ENCODE measurements around the gene MACROD2. TPM values are rescaled to one million over a fixed set of nuclear protein-coding genes. Genes with fewer than 3 reads are reported as not detected.

The MACROD2 gene
- total and polyA plus RNA-seq, 7 donors, result 0.20 to 4.8 (median 0.87) TPM

DNA sequence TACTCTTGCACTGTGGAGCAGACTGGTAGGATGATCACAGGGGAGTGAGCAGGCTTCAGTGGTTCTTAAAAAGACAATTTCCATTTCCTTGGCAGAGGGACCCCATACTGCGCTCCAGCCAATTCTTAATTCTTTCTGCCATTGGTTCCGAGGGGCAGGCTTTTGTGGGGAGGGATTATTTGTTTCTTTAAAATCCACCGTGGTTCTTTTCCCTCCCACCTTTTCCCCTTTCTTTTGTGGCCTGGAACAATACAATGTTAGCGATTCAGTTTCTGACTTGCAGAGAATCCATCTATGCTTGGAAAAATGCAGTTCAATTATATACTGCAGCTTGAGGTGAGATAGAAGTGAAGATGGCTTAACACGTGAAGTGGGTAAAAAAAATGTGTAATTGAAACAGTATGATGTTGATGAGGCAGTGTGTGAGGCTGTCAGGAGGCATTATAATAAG lies 721.1 kb downstream of the MACROD2 start:
- Histone ChIP-seq H3K4me3 (no peak overlapping the region), H3K4me1 (peaks cover 9% of the 10 kb centered on the region), H3K27me3 (ENCODE audit: insufficient read depth in 3 of 3, low read length in 2 of 3) (no peaks in the 10 kb centered on the region), H3K36me3 (ENCODE audit: insufficient read depth in 1 of 2, low read depth in 1 of 2) (no peaks in the 10 kb centered on the region), H3K27ac (no peak overlapping the region), H3K9me3 (no peaks in the 10 kb centered on the region)
- no peak for DNase-seq
- intact Hi-C loops (cut with DNase I), result no loop called here
- no peak for TF ChIP-seq CTCF (IDR thresholded peaks at IDR 0.05)
- no peak for ATAC-seq
- WGBS, 3 donors, result 47 to 61% (median 55%) methylated on average over 5 of the region's 5 CpGs

DNA sequence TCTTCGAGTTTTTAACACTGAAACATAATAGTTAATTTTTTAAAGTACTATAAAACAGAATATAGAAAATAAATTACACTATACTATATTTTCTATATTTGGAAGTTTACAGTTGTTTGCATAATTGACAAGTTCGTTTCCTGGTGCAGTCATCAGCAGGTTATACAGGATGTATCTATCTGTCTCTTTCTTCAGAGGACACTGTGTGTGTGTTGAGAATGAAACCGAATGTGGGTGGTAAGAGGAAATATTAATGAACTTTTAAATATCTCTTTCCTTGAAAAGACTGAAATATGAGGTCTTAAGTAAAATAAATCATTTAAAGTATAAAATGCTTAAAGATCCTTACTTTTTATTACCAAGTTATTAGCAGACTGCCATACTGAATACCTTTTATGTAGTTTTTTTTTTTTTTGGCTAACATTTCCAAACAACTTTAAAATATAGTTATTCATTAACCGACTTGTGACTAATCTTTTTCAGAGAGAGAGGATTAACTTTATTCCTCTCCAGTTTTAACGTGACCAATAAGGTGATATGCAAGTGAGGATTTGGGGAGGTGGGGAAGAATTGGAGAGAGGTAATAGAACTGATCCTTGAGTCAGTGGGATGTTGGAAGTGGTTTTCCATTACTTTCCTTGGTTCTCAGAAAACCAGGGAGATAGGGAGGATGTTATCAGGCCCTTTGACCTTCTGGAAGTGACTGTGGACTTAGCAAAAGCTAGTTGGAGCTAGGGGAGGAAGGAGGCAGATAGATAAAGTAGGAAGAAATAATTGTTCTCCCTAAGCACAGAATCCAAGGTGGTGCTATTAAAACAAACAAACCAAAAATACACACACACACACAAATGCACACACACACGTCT lies 722.1 kb downstream of the MACROD2 start:
- no peaks in the 10 kb centered on the region for H3K9me3 ChIP-seq
- peaks cover 12% of the 10 kb centered on the region for H3K4me1 ChIP-seq
- DNase-seq, result no peak
- no peak for TF ChIP-seq CTCF (IDR thresholded peaks at IDR 0.05)
- ATAC-seq, result no peak
- no peak overlapping the region for H3K4me3 ChIP-seq
- H3K27me3 ChIP-seq (ENCODE audit: insufficient read depth in 3 of 3, low read length in 2 of 3), result no peaks in the 10 kb centered on the region
- H3K36me3 ChIP-seq (ENCODE audit: insufficient read depth in 1 of 2, low read depth in 1 of 2), result no peaks in the 10 kb centered on the region
- no peak overlapping the region for H3K27ac ChIP-seq
- 54 to 86% (median 75%) methylated on average over 6 of the region's 6 CpGs for WGBS, 3 donors
- intact Hi-C loops (cut with DNase I), result no loop called here

DNA sequence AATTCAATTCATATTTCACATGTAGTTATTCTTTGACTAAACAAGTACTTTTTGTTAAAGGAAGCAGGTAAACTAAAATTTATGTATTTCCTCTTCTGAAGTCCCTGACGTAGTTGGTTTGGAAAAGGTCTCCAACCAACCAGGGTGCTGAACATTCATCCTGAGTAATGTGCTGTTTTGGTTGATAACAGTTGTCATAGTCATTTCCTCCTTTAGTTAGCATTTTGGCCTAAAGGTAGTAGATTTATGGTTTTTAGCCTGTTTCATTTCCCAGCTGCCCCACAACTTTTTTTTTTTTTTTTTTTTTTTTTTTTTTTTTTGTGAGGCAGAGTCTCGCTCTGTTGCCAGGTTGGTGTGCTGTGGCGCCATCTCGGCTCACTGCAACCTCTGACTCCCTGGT lies 724.9 kb downstream of the MACROD2 start:
- TF ChIP-seq CTCF (IDR thresholded peaks at IDR 0.05), result no peak
- Histone ChIP-seq H3K4me1 (peaks cover 3% of the 10 kb centered on the region), H3K36me3 (ENCODE audit: insufficient read depth in 1 of 2, low read depth in 1 of 2) (no peaks in the 10 kb centered on the region), H3K27ac (no peak overlapping the region), H3K4me3 (no peak overlapping the region), H3K27me3 (ENCODE audit: insufficient read depth in 3 of 3, low read length in 2 of 3) (no peaks in the 10 kb centered on the region), H3K9me3 (no peaks in the 10 kb centered on the region)
- DNase-seq, result no peak
- no peak for ATAC-seq
- intact Hi-C loops (cut with DNase I), result no loop called here
- 70 to 87% (median 86%) methylated on average over 4 of the region's 4 CpGs for WGBS, 3 donors

DNA sequence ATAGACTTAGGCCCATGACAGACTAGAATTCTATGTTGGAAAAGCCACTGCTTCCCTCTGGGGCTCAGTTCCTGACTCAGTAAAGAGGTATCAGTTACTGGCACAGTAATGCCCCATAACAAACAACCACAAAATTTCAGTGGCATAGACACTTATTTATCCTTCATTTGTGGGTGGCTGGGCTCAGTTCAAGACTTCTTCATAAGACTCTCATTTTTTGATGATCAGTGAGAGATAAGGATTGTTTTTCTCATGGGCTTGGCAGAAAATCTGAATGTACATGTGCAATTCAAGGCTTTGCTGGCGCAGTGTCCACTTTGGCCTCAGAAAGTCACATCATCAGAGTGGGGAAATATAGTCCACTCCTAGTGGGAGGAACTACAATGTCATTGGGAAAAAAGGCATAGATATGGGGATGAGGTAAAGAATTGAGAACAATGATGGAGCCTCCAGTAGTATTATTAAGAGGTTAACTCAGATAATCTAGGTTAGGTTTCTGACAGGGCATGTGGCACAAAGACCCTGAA lies 726.7 kb downstream of the MACROD2 start:
- no peaks in the 10 kb centered on the region for H3K27me3 ChIP-seq (ENCODE audit: insufficient read depth in 3 of 3, low read length in 2 of 3)
- no peak overlapping the region for H3K4me3 ChIP-seq
- peaks cover 3% of the 10 kb centered on the region for H3K4me1 ChIP-seq
- ATAC-seq, result no peak
- no peaks in the 10 kb centered on the region for H3K9me3 ChIP-seq
- intact Hi-C loops (cut with DNase I), result no loop called here
- WGBS, 3 donors, result 88 to 94% (median 91%) methylated on average over 1 of the region's 1 CpG
- no peak overlapping the region for H3K27ac ChIP-seq
- no peaks in the 10 kb centered on the region for H3K36me3 ChIP-seq (ENCODE audit: insufficient read depth in 1 of 2, low read depth in 1 of 2)
- DNase-seq, result no peak
- no peak for TF ChIP-seq CTCF (IDR thresholded peaks at IDR 0.05)

All from psoas muscle (tissue), 8 donors.